NCI-H2171 treated with DMSO at 0.1 percent for 48 hours (cell line): ENCODE data around the gene DGKI.
A peak's percentile ranks its signal among the peaks of the same experiment; 100 is the strongest.
"Not testable (repeated sequence)": the region's sequence is repeated elsewhere in the genome, so short reads cannot be mapped to it uniquely, and the experiment has no call there.

Experiments
- DNase-seq: peaks from one replicate; lab custom pipeline; 2025; lab: John Stamatoyannopoulos, UW

Gene DGKI

DNA sequence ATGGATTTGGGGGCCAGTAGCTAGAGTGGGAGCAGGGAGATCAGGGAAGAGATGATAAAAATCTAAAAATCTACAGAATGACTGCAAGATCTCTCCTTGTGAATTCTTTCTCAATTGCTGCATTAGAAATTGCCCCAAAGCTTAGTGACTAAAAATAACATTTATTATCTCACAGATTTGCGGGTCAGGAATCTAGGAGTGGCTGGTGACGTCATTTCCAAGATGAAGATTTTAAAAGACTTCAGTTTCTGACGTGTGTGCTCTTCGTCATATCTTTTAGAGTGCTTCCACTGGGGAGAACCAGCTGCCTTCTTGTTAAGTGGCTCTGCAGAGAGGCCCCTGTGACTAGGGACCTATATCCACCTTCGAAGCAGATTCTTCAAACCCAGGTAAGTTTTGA lies 112.6 kb downstream of the DGKI start:
- DNase-seq = no peak

DNA sequence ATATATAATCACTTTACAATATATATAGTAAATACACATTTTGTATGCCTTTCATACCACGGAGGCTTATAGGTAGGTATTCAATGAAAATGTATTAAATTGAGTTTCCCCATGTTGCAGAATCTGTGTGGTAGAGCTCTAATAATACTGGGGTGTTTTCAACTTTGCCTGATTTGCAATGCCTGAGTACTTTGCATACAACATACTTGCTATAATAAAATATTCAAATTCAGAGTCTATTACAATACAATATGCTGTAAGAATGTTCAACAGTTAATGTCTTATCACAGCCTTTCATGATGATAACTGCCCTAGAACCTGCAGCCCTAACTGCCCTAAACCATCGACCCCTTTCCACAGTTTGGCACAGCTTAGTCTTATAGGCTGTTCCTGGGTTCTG lies 114.6 kb downstream of the DGKI start:
- DNase-seq = no peak

DNA sequence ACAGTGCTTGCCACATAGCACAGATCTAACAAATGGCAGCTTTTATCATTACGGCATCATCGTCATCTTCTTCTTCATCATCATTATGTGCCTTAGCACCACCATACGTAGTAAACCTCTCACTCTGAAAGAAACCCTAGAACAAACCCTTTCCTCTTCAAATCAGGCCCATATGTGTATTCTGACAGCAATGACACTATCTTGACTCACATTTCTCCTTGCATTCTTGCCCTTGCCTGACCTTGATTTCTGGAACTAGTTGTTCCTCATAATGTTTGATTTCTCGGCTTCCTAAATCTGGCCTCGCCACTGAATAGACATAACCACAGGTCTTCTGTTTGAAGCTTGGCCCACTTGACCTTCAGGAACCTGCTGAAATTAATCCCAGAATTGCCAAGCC lies 115.3 kb downstream of the DGKI start:
- DNase-seq = no peak

DNA sequence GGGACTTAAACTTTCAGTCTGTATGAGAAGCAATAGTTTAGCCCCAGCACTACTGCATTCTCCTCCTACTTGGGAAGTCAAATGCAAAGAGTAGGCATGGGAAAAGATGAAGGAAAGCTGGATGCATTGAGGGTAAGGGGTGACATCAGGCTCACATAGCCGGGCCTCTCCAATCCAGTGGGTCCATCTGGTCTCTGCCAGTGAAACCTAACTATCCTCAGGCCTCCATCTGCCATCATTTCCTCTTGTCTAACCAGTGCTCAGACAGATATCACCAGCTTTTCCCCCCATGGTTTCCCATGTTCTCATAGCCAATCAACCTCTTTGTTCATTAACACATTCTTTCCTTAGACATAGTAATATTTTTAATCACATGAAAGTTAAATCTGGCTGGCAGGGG lies 118.3 kb downstream of the DGKI start:
- DNase-seq = no peak

DNA sequence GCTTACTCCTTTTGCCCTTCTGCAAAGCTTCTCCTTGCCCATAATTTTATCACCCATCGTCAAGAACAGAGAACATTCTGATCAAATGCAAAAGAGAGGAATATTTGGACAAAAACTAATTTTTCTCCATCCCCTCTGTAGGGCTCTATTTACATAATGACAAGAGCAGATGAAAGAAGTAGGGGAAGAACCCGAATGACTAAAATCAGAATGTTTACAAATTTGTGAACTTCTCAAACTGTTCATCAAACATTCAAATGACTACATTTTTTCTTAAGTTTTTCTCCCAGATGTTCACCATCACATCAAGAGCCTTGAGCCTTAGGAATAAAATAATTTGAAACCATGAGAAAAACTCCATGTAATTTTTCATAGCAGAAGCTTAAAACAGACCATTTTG lies 119.4 kb downstream of the DGKI start:
- no peak for DNase-seq

DNA sequence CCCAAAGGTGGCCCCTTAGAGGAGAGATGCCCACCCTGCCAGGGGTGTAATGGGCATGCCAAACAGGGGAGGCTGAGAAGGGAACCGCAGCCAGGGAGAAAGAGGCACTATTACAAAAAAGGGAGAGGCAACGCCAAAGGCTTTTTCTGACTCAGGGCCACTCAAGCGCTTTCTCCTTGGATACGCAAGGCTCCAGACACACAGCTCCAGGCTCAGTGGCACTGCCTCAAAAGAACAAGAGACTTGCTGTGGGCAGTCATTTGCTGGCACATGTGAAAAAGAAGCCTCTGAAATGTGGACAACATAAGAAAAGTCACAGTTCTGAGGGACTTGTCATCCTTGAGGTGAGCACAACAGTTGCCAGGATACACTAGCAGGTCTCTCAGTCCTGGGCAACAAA lies 128.4 kb downstream of the DGKI start:
- DNase-seq = no peak

DNA sequence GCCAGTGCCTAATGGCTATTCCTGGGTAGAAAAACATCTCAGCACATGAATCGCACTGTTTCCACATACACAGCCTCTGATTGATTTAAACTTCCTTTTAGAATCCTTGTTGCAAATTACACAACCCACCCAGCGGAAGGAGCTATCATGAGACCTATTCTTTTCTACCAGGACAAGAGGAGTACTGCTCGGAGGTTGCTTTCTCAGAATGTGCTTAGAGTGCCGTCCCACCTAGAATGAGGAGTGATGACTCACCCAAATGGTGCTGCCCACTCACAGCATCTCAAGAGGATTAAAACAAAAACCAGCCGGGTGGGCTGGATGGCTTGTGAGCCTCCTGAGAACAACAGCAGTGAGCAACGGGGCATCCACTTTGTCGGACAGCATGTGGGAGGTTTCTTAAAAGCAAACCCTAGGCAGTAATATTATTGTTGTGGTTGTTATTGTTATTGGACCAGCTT lies 128.9 kb downstream of the DGKI start:
- no peak for DNase-seq

DNA sequence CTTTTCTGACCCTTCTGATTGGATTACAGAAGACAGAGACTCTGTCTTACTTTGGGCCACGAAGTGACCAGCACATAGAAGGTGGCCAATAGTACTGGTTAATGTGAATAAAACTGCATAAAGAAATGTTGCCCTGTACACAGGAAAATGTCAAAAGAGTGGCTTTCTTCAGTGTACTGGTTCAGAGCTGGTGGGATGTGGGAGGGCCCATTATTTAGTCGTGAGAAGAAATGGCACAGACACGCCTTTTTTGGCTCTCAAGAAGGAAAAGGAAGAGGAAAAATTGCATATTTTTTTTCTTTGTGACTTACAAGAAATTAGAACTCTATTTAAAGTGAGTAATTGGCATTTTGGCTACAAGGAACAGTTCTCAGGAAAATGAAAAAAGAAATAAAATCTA lies 129.7 kb downstream of the DGKI start:
- no peak for DNase-seq

DNA sequence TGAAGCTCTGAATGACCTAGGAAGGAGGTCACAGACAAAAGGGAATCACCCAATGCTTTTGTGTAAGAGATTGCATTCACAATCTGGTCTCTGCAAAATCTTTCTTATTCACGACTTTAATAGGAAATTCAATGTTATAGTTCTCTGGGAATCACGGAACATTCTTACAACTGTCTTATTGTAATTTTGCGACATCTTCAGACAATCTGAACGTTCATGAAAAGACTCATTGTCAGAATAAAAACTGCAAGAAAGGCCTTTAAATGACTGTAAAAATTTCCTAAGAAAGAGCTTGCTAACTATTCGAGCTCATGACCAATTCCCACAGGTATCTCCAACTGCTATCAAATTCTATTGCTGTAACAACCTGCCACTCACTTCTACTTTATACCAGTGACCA lies 130.7 kb downstream of the DGKI start:
- no peak for DNase-seq

DNA sequence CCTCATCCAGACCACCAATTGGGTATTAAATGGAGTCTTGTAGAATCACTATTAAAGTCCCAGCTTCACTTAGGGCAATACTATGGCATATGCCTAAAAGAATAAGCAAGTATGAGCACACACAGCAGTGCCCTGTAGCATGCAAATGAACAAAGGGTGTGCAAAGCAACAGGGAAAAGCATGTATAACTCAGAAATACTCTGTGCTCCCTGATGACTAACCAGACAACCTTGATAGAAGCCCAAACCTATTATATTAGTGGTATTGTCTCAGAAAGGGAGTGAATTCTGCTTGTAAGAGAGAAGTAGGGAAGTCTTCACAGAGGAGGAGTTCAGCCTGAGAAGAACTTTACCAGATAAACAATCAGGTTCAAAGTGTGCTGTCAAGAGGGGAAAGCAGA lies 131.2 kb downstream of the DGKI start:
- no peak for DNase-seq

DNA sequence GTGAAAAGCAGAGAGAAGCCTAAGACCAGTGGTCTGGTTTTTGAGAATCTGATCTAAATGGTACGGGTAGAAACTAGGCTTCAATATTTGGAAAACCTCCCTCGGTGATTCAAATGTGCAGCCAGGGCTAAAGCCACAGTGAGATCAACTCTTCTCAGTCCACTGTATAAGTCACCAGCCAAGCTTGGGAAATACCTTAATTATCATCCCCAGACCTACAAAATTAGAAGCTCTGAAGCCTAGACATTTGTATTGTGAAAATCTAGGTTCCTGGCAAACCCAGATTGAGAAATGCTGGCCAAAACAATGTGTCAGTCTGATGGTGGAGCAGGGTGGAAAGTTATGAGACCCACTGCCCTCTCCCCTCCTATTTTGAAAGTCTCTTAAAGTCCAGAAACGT lies 131.7 kb downstream of the DGKI start:
- no peak for DNase-seq

DNA sequence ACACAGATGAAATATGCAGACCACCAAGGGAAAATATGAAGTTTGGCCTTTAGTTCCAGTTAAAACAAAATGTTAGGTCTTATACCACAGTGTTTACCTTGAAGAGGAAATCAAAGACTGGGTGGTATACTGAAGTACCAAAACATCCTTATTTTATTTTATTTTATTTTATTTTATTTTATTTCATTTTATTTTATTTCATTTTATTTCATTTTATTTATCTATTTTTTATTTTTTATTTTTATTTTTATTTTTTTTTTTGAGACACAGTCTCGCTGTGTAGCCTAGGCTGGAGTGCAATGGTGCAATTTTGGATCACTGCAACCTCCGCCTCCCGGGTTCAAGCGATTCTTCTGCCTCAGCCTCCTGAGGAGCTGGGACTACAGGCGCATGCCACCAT lies 140.4 kb downstream of the DGKI start:
- DNase-seq = not testable (repeated sequence)

DNA sequence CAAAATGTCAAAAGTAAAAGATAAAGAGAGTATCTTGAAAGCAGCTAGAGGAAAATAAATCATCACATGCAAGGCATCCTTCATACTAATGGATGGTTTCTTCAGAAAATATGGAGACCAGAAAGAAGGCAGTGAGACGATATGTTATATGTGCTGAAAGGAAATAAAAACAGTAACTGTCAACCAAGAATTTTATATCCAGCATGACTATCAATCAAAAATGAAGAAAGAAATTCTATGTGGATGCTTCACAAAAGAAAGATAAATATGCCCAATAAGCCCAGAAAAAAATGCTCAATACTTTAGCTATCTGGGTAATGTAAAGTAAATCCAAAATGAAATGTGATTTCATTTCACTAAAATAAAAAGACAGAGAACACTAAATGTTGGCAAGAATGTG lies 142.1 kb downstream of the DGKI start:
- no peak for DNase-seq

DNA sequence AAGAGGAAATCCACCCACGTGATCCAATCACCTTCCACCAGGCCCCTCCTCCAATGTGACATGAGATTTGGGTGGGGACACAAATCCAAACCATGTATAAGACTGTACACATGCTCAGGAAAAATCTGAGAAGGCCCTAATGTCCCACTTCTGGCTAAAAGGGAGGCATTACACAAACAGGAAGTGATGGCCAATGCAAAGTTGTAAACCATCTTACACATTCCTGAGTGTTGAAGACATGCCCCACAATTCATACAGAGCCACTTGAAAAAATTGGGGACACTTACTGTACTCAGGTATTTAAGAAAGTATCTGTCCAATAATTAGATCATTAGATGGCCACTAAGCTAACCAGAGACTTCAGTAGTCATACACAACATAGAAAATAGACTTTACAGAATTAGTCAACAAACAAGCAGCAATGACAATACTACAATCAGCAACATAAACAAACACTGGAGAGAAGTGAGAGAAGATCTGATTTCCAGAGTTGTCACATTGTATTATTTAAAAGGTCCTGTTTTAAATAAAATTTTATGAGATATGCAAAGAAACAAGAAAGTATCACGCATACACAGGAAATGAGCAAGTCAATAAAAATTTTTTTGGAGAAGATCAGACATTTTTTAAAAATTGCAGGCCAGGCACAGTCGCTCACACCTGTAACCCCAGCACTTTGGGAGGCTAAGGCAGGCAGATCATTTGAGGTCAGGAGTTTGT lies 143.3 kb downstream of the DGKI start:
- DNase-seq = no peak

DNA sequence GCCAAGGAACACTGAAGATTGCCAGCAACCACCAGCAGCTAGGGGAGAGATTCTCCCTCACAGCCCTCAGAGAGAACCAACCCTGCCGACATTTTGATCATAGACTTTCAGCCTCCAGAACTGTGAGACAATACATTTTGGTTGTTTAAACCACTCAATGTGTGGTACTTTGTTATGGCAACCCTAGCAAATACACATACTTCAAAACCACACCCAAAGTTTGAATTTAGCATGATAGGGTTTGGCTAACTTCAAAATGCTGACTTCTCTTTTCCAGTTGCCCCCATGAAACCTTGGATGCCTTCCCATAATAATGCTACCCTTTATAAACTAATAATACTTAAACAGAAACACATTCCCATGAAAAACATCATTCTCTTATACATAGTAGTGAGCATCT lies 149.8 kb downstream of the DGKI start:
- no peak for DNase-seq

DNA sequence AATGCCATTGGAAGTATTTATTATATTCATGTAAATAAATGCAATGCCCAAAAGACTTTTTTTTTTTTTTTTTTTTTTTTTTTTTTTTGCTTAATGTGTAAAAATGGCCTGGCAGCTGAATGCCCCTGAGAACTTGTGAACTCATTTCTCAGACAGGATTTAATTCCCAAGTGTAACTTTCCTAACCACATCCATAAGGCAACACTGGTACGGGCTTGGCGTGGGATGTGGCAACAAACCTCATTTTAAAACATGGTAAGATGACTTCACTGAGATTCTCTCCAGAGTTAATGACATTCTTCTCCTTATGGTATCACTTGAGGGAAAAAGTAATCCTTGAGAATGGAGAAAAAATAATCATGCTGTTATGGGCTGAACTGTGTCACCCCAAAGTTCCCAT lies 150.4 kb downstream of the DGKI start:
- no peak for DNase-seq

DNA sequence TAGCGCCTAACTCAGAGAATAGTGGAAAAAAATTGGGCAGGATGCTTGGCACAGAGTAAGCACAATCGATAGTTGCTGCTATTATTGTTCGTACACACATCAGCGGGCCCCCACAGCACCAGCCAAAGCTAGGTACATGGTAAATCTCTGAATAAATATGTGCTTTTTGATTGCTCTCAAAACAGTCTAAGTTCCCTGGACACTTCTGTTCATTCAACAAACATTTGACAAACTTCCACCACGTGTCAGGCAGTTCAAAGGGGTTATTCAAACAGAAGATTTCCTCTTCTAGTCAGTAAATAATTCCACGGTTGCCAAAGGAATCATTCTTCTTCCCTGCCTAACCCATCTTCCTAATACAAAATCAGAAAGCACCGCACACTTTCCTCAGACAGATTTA lies 150.8 kb downstream of the DGKI start:
- DNase-seq = no peak

DNA sequence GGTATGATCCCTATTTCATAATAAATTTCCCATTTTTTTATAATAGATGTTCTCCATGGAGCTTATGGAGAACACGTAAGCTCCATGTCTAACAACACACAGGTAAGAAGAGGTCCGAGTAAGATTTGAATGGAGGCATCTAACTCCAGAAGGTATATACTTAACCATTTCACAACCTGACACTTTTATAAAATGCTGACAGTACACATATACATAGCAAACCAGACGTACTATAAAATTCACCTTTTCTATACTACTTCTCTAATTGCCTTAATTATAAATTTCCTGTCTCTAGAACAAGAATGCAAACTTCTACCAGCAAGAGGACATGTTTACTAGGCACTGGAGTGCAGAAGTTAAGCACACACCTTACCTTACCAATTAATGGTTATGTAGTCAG lies 151.3 kb downstream of the DGKI start:
- DNase-seq = no peak

DNA sequence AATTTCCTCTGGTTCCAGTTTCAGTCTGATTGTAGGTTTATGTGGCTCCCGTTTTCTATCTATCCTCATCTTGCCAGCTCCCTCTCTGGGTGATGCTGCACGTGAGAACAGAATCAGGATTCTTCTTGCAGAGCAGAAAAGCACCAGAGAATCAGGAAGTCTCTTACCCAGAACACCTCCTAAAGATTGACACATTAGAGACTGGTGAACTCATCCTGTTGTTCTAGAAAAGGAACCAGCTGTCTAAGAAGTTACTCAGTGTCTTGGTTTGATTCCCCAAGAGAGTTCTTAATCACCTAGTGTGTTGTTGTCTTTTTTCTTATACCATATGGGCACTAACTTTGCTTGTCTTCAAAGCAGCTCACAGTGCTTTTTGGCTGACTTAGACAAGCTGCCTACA lies 152.4 kb downstream of the DGKI start:
- DNase-seq = peak; percentile 60

DNA sequence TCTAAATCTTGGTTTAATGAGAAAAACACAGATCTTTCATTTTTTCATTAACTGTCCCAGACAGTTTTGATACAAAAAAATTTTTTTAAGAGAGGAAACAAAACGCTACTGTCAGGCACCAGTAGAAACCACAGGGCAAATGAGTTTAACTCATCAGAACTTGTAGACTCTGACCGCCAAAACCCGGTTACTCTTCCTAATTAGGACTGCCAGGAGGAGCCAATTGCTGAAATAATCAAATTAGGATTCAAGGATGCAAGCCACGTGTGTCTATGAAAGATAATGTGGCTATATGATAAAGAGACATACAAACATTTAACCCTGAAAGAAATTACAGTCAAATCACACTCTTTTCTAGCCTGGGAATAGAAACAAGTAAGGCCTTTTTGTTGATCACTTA lies 154.4 kb downstream of the DGKI start:
- no peak for DNase-seq

DNA sequence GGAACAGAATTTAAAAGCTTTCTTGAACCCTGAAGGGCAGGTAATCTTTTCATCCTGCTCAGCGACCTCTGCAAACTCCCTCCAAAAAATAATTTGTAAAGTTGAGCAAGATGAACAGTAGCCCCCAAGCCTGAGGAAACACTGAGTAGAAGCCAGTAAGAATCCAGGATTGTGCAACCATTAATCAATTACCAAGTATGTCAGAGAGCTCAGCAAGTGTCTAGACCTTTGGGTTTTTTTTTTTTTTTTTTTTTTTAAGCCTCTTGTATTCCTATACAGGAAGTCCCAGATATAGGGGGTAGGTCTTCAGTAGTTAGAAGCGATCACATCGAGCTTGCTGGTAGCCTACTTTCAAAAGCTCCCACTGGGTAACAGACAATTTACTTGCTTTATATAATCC lies 155.2 kb downstream of the DGKI start:
- DNase-seq = no peak

DNA sequence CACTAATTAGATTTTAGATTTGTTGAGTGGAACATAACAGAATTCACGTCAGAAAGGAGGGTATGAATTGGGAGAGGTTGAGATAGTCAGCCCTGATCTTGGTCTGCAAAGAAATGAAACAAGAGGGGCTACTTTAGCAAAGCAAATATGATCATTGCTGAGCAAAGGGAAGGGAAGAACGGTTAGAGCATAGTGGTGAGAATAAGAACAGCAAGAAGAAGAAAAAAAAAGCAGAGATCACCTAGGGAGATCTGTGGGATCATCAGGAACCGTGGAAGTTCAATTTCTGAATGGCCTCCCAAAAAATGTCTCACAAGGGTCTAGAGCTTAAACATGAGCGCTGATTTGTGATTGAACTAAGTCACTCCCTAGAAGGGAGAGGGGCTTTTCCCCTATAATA lies 156.1 kb downstream of the DGKI start:
- DNase-seq = no peak

DNA sequence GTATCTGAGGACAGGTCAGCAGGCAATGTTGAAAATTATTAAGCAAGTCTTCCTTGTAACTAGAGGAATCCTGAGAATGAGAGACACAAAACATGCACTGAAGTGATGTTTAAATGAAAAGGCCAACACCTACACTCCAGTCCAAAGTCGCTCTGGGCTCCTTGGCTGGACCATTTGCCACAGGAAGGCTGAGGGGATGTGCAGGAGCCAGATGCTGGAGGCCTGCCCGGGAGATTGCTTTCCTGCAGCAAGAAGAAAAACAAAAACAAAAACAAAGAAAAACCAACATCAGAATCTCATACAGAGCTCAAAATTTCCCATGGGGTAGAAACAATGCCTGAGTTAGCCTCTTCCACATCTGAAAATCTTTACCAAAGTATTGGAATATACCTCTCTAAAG lies 157.0 kb downstream of the DGKI start:
- no peak for DNase-seq

DNA sequence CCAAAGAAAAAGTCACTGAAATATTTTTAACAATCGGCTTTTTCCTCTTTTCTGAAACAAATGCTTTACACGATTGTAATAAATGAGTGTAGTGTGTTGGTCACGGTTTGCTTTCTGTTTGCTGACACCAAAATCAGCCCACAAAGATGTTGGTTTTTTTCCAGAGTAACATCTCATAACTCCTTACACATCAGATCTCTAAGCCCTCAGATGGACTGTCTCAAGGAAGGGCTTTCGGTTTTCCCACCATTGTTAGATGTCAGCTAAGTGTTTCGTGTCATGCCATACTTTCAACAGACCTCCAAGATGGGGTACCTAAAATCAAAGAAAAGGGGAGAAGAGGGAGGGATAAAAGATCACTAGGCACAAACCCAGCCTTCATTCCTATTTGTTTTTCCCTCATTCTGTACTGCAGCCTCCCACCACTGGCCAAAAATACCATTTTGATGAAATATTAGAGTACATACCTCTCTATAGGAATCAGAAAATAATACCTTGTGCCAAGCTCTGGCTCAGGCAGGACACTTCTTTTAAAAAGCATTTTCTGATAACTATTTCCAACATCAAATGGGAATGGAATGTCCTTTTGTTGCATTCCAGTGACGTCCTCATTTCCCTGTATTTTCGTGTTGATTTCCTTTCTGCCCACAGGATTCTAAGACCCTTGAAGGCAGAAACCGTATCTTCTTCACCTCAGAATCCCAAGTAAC lies 159.1 kb downstream of the DGKI start:
- no peak for DNase-seq
